Mesothelial cell of epicardium (in vitro differentiated cells): ENCODE measurements around the gene NCOA7. TPM values are rescaled to one million over a fixed set of nuclear protein-coding genes. Genes with fewer than 3 reads are reported as not detected.

Experiments
- DNase-seq, 2 experiments: peaks; one replicate each; pipeline ENCODE4 v3.0.0; 2021; ENCODE audit warnings: low spot score in 2 of 2; ENCODE audit not compliant: unreplicated experiment in 2 of 2
- H3K27ac Mint-ChIP-seq: 2 replicates; pipeline ENCODE4 v1.8.0; 2021; ENCODE audit warnings: mixed read lengths
- H3K27me3 Mint-ChIP-seq: 2 replicates; pipeline ENCODE4 v1.8.0; 2021; ENCODE audit warnings: low read depth, mixed read lengths
- H3K36me3 Mint-ChIP-seq: 2 replicates; pipeline ENCODE4 v1.8.0; 2021; ENCODE audit warnings: mixed read lengths
- H3K4me1 Mint-ChIP-seq: 2 replicates; pipeline ENCODE4 v1.8.0; 2021; ENCODE audit warnings: mixed read lengths
- H3K4me3 Mint-ChIP-seq: 2 replicates; pipeline ENCODE4 v1.8.0; 2021; ENCODE audit warnings: mild to moderate bottlenecking, moderate library complexity, mixed read lengths
- H3K9me3 Mint-ChIP-seq: 2 replicates; pipeline ENCODE4 v1.8.0; 2021; ENCODE audit warnings: mixed read lengths
- CTCF ChIP-seq: fragments of 200-600 bp; sonication (generic); IDR thresholded peaks from one replicate; pipeline ENCODE4 v1.5.0; 2021; ENCODE audit warnings: antibody characterized with exemption; ENCODE audit not compliant: unreplicated experiment
- total RNA-seq: library from RNA; stranded (reverse); gene quantifications from 3 replicates; pipeline ENCODE4 v1.2.1, GENCODE V29; 2021

The NCOA7 gene
- total RNA-seq, 1 donor from 2014 or later, result 52.4 TPM

- no peak overlapping the region for H3K27ac Mint-ChIP-seq
- H3K4me1 Mint-ChIP-seq, result peaks cover 30% of the 10 kb centered on the region
- TF ChIP-seq CTCF, result no peak
- no peaks in the 10 kb centered on the region for H3K9me3 Mint-ChIP-seq
- DNase-seq, result no peak
- H3K27me3 Mint-ChIP-seq, result peaks cover 41% of the 10 kb centered on the region
- no peaks in the 10 kb centered on the region for H3K36me3 Mint-ChIP-seq
- H3K4me3 Mint-ChIP-seq, result peak overlapping the region; percentile 27
Observed at GRCh38 chr6:125752773-125753172, 38.0 kb upstream of the NCOA7 start.

GRCh38 chr6:125753218-125753936 lies 37.4 kb upstream of the NCOA7 start:
- peaks cover 28% of the 10 kb centered on the region for H3K4me1 Mint-ChIP-seq
- TF ChIP-seq CTCF, result peak; percentile 40
- no peak overlapping the region for H3K4me3 Mint-ChIP-seq
- no peak overlapping the region for H3K27ac Mint-ChIP-seq
- H3K9me3 Mint-ChIP-seq, result no peaks in the 10 kb centered on the region
- no peak for DNase-seq
- H3K36me3 Mint-ChIP-seq, result no peaks in the 10 kb centered on the region
- H3K27me3 Mint-ChIP-seq, result peaks cover 35% of the 10 kb centered on the region

GRCh38 chr6:125753937-125754259 lies 36.9 kb upstream of the NCOA7 start:
- H3K36me3 Mint-ChIP-seq, result peaks cover under 1% of the 10 kb centered on the region
- no peak for DNase-seq
- no peak for TF ChIP-seq CTCF
- H3K9me3 Mint-ChIP-seq, result no peaks in the 10 kb centered on the region
- peaks cover 28% of the 10 kb centered on the region for H3K4me1 Mint-ChIP-seq
- H3K27me3 Mint-ChIP-seq, result peaks cover 30% of the 10 kb centered on the region
- no peak overlapping the region for H3K27ac Mint-ChIP-seq
- H3K4me3 Mint-ChIP-seq, result no peak overlapping the region

GRCh38 chr6:125754566-125754965 lies 36.2 kb upstream of the NCOA7 start:
- Mint-ChIP-seq H3K9me3 (no peaks in the 10 kb centered on the region), H3K27me3 (peaks cover 28% of the 10 kb centered on the region), H3K27ac (no peak overlapping the region), H3K4me1 (peaks cover 34% of the 10 kb centered on the region), H3K4me3 (no peak overlapping the region), H3K36me3 (peaks cover 7% of the 10 kb centered on the region)
- TF ChIP-seq CTCF, result no peak
- no peak for DNase-seq

- peak in 1 of 2 experiments; percentile 42 for DNase-seq
- no peak overlapping the region for H3K4me3 Mint-ChIP-seq
Observed at GRCh38 chr6:125759184-125759902, 31.4 kb upstream of the NCOA7 start.

More at GRCh38 chr6:125759184-125759902, 31.4 kb upstream of the NCOA7 start:
- Mint-ChIP-seq H3K27ac (no peak overlapping the region), H3K4me1 (peaks cover 17% of the 10 kb centered on the region), H3K36me3 (peaks cover 14% of the 10 kb centered on the region), H3K9me3 (no peaks in the 10 kb centered on the region), H3K27me3 (no peaks in the 10 kb centered on the region)
- TF ChIP-seq CTCF, result peak; percentile 46
